Lung microvascular endothelial cell (primary cell): ENCODE results near the gene GAD2. TPM values are rescaled to one million over a fixed set of nuclear protein-coding genes. Genes with fewer than 3 reads are reported as not detected.
A peak's percentile ranks its signal among the peaks of the same experiment; 100 is the strongest.
"Not testable (repeated sequence)": the region's sequence is repeated elsewhere in the genome, so short reads cannot be mapped to it uniquely, and the experiment has no call there.

Experiments used
- DNase-seq, 2 donors: peaks; one replicate each; pipeline versions ENCODE4 v3.0.0 to v3.0.0-alpha.2; 2010; ENCODE audit warnings: low read depth in 2 of 2
- total RNA-seq: library from RNA; depleted of rRNA; stranded (reverse); fragments of >200 nt; gene quantifications from 2 replicates; pipeline ENCODE4 v1.2.1, GENCODE V29; 2014

Gene GAD2
- total RNA-seq, 1 donor from 2014 or later, result not detected

DNA sequence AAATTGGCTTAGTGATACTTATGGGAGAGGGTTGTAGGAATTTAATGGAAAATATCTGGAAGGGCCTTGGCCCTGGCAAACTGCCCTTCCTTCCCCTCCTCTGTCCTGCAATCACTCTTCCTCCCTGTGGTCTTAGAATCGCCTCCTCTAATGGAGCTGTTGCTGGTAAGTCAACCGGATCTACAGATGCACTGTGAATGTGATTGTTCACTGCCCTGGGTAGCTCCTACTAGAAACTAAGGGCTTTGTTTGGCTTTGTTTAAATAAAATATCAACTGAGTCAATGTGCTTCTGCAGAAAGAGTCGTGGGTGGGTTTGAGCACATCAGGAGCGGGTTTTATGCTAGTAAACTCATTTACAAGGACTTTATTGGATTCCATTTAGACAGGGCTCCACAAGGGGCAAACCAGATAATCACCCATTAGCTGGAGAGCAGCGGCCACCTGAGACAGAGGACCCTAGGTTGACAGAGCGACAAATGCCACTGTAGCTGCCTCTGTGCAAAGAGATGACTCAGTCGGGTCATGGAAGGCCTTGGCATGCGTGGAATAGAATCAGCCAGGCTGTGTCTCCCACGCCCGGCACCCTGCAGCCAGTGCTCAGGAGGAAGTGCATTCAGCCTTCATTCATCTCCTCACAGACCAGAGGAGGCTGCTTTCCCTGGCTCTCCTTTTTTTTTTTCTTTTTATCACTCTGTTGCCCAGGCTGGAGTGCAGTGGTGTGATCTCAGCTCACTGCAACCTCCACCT is 97.9 kb downstream of the GAD2 start:
- DNase-seq, result no peak

DNA sequence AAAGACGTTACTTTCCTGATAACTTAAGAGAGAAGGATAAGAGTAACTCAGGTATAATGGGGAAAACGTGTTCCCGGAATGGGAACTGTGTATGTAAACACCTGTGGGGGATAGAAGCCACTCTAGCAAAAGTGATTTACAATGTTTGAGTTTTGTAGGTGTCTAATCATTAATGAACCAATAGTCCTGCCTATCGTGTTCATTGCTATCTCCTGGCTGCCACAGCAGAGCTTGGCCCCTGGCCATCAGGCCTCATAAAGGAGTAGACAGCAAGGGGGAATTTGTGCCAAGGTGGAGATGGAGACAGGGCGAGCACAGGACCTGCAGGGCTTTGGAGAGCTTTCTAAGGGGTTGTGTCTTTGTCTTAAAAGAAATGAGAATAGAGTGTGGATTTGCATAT is 102.1 kb downstream of the GAD2 start:
- DNase-seq, result no peak

DNA sequence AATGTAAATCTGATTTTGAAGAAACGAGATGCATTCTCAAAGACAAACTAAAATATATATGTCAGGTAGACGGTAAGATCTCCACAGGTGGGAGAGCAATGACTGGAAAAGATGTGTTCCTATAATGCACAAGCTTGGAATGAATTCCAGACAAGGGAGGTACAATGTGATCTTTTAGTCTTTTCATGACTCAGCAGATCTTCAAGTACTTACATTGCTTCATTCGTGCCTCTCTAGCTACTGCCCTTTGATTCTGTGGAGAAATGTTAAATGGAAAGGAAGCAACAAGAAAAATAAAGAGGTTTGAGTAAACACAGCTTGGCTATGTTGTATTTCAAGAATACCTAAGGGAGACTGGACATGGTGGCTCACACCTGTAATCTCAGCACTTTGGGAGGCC is 106.6 kb downstream of the GAD2 start:
- no peak for DNase-seq

DNA sequence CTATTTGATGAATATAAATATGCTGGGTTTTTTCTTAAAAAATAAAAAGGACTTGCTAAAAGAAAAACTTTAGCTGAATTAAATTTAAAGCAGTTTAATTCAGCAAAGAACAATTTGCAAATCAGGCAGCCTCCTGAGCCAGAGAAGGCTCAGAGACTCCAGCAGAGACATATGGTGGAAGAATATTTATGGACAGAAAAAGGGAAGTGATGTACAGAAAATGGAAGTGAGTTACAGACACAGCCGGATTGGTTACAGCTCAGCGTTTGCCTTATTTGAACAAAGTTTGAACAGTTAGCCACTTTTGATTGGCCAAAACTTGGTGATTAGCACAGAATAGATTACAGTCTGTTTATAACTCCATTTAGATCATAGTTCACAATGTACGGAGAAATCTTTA is 110.3 kb downstream of the GAD2 start:
- no peak for DNase-seq

DNA sequence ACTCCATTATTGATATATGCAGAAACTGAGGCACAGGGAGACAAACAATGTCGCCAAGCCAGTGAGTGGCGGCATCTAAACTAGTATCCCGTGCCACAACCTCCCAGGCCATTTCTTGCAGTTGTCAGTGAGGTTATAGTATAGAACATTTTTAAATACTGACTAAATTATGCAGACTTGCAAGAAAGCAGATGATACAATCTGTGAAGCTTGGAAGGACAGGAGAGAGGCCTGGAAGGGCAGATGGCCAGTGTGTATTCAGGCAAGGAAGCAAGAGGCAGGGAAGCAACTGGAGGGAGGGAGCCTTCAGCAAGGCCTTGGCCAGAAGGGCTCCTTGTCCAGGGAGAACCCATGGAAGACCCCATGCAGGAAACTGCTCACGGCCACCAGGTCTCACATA is 111.2 kb downstream of the GAD2 start:
- DNase-seq, result no peak

DNA sequence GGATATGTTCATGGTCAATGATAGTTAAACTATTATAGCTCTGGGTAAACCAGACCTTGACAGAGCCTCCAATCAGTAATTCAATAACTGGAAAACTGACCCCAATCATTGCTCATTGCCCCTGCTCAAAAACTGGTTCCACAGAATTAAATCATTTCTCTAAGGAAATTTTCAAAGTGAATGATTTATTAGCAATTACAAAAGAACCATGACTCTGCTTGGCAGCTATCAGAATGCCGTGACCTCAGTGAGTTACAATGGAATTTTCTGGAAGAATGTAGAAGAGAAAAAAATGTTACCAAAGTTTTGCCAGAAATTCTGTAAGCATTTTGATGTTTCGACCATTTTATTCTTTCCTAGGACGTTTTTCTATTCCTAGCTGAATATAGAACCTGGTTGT is 114.8 kb downstream of the GAD2 start:
- no peak for DNase-seq

DNA sequence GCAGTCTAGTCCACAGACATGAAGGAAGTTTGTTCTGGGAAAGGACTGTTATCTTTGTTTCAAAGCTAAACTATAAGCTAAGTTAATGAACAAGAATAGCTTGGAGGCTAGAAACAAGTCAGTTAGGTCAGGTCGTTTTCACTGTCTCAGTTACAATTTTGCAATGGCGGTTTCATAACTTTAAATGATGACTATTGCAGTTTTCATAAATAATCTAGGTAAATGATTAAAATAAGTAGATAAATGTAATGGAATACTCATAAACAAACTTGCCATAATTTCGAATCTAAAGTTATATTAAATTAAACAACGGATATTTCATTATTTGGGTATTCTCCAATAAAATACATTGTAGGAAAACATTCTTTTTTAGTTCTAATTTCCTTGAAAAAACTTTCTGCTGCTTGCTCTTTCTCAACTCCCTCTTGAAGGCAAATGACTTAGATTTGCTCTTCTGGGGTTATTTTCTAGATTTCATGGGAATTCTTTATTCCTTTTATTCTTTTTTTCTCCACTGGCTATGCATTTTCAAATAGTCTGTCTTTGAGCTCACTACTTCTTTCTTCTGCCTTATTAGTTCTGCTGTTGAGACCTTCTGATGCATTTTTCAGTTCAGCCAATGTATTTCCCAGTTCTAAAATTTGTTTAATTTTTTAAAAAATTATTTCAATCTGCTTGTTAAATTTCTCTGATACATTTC is 117.8 kb downstream of the GAD2 start:
- DNase-seq, result no peak

DNA sequence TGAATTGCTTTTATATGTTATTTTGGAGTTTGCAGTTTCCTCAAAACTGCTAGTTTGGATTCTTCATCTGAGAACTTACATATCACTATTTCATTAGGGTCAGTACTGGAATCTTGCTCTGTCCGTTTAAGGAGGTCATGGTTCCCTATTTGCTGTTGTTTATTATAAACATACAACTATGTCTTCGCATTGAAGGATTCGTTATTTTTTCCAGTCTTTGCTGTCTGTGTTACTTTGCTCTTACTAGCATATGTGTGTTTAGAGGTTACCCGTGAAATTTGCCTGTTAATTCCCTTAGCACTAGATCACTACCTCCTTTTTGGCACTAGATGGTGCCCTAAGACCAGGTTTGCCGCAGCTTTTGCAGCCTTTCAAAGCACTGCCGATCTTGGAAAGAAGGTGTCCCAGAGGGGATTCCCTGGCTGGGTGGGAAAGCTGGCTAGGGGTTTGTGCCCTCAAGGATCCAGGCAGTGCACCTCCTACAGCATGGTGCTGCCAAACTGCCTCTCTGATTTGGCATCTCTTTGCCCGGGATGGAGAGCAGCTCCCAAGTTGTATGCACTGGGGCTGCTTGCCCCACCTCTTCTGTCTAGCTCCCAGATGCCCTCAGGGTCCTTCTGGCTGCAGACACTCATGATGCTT is 118.5 kb downstream of the GAD2 start:
- peak; percentile 49 to 55 for DNase-seq

DNA sequence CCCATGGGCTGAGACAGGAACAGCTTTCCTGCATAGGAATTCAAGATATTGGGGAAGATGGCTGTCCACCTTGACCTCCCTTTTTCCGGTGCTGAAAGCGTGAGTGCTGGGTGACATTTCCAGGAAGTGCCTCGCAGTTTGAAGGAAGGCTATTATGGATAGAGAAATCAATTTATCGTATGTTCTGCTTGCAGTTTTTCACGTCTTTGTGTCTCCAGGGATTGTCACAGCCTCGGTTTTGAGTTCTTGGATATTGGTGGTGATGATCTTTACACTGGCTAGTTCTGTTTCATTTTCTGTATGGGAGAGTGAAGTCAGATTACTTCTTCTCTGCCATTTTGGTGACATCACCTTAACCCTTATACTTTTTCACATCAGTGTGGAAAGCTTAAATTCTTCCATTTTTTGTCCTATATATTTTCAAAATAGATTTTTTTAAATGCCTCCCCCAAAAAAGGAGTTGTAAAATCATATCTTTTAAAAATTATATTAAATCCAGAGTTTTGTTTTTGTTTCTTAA is 119.1 kb downstream of the GAD2 start:
- no peak for DNase-seq

DNA sequence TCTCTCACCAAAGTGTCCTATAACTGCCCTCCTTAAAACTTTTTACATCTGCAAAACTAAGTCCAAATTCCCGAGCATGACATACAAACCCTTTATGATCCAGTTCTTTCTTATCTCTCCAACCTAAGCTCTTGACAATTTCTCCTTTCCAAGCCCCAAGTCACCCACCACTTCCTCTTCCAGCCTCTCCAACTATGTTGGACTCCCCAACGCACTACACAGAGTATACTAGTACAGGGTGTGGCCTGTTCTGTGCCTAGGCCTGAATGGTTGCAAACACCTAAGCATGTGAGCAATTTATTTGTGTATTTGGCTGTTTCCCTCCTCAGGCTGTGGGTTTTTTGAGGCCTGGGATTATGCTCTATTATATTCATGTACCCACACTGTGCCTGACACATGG is 120.4 kb downstream of the GAD2 start:
- DNase-seq, result no peak

DNA sequence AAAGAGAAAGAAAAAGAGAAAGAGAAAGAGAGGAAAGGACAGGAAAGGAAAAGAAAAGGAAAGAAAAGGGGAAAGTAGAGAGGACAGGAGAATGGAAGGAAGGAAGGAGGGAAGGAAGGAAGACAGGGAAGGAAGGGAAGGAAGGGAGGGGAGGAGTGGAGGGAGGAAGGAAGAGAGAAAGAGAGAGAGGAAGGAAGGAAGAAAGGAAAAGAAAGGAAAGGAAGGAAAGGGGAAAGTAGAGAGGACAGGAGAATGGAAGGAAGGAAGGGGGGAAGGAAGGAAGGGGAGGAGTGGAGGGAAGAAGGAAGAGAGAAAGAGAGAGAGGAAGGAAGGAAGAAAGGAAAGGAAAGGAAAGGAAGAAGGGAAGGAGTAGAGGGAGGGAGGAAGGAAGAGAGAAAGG is 125.1 kb downstream of the GAD2 start:
- DNase-seq, result no peak

DNA sequence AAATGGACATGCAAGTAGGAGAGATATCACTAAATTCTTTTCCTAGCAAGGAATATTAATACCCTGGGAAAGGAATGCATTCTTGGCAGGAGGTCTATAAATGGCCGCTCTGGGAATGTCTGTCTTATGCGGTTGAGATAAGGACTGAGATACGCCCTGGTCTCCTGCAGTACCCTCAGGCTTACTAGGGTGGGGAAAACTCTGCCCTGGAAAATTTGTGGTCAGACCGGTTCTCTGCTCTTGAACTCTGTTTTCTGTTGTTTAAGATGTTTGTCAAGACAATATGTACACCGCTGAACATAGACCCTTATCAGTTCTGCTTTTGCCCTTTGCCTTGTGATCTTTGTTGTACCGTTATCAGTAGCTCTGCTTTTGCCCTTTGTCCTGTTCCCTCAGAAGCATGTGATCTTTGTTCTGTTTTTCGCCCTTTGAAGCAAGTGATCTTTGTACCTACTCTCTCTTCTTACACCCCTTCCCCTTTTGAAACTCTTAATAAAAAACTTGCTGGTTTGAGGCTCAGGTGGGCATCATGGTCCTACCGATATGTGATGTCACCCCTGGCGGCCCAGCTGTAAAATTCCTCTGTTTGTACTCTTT is 132.3 kb downstream of the GAD2 start:
- not testable (repeated sequence) for DNase-seq

Other genes with a start within 250 kb of the GAD2 start
- under 0.01 TPM in 1 of 2 replicates, not detected in the other for gene APBB1IP, start 221.6 kb downstream of the GAD2 start, total RNA-seq